ENCODE results near the gene SPCS1.
"Not testable (repeated sequence)": the region's sequence is repeated elsewhere in the genome, so short reads cannot be mapped to it uniquely, and the experiment has no call there.

Gene SPCS1

DNA sequence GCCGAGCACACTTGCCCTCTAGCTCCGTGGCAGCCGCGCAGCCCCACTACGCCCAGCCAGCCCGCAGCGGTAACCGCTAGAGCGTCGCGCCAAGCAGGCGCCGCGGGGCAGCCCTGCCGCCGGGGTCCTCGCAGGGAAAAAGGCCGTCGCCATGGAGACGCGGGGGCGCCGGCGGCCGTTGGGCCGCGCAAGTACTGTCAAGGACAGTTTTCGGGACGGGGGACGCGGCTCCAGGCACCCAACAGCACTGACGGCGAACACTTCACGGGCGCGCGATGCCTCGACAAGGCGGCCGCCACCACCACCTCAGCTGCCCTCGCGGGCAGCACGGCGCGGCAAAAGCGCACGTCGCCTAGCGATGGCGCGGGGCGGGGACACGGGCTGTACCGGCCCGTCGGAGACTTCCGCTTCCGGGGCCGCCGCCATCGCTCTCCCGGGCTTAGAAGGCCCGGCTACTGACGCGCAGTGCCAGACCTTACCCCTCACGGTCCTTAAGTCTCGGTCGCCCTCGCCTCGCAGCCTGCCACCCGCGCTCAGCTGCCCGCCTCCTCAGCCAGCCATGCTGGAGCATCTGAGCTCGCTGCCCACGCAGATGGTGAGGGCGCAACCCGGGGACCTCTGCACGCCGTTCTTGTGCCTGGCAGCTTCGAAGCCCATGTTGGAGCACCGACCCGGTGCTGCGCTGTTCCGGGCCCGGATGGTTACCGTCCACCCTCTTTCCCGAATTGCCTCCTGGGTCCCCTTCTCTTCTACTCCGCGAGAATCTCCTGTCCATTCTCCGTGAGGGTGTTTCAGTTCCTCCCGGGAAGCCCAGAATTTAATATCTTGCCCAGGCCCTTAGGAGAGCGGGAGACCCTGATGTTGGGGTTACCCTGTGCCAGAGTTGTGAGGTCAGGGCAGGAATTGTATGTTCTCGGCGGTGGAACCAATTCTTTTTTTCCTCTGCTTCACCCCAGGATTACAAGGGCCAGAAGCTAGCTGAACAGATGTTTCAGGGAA is at the start of gene SPCS1, which contains the start of gene GLT8D1:
Gene SPCS1 (plus strand): TSS at position 419 of the 999 bp plus-strand sequence. CDS start 141 bp downstream, at position 560.
Gene GLT8D1 (minus strand): TSS at position 104 of the 999 bp plus-strand sequence. CDS start 5,331 bp downstream, outside the sequence.
- DNase-seq, result peak; percentile 40 to 74

DNA sequence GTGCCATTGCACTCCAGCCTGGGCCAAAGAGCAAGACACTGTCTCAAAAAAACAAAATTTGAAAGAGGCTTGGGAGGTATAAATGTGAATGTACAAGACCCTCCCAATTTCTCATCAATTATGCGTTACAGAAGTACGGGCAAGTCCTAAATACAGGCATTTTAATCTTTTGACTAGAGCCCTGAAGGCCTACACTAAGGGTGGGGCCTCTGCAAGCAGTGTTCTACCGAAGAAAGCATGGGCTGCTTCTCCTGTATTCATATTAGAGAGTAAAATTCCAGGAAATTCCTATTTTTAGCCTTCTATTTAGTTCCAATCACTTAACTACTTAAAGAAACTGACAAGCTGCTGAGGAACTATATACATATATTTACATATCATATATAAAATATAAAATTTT is 45.9 kb upstream of the SPCS1 start:
- DNase-seq, result no peak

- no peak for DNase-seq
These were observed 42.8 kb upstream of the SPCS1 start for GRCh38 chr3:52663098-52663497.

DNA sequence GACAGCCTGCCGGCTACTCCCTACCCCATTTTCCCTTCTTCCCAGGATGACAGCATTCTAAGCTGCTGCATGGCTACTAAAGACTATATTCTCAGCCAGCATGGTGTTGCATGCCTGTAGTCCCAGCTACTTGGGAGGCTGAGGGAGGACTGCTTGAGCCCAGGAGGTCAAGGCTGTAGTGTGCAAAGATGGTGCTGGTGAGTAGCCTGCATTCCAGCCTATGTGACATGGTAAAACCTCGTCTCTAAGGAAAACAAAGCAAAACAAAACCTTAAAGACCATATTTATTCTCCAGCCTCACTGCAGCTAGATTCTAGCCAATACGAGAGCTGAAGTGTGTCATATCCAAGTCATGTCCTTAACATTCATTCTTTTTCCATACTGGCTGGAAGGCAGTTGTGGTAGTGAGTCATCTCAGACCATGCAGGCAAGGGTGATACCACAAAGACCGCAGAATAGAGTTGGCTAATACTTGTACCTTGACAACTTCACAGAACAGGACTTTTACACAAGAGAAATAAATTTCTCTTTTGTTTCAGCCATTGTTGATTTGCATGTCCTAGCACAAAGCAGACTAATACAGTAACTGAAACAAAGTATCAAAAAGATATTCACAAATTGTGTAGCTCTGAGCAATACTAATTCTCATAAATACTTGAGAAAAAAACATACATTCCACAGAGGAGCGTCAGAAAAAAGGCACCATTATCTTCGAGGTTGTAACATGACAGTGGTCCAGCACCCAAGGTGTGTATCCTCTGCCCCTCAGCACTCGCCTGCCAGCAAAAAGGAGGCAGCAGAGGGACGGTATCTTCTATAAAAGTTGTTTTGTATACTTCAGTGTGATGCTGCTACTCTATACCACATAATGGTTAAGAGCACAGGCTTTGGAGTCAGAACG is 35.0 kb upstream of the SPCS1 start:
- DNase-seq, result no peak

- no peak for DNase-seq
These were observed 34.2 kb upstream of the SPCS1 start for GRCh38 chr3:52671676-52672075.

- not testable (repeated sequence) for DNase-seq
These were observed 29.7 kb upstream of the SPCS1 start for GRCh38 chr3:52676201-52676600.

GRCh38 chr3:52678265-52679198 is 27.4 kb upstream of the SPCS1 start:
- no peak for DNase-seq

GRCh38 chr3:52679199-52679538 is 26.7 kb upstream of the SPCS1 start:
- DNase-seq, result no peak

DNA sequence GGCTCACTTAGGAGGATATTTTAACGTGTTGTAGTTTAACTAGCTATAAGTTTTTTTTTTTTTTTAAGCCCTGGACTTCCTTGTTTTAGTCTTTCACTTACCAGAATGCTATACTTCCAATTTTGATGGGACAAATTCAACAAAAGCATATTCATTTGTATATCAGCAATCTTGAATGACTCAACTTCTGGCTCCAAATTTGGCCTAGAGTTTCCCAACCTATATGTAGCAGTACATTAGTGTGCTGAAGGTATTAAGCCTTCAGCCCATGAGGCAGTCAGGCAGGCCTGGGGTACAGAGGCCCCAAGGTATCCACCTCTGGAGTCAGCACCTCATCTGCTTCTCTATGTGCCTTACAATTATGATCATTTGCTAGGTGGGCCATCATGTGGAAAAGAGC is 26.1 kb upstream of the SPCS1 start:
- no peak for DNase-seq

DNA sequence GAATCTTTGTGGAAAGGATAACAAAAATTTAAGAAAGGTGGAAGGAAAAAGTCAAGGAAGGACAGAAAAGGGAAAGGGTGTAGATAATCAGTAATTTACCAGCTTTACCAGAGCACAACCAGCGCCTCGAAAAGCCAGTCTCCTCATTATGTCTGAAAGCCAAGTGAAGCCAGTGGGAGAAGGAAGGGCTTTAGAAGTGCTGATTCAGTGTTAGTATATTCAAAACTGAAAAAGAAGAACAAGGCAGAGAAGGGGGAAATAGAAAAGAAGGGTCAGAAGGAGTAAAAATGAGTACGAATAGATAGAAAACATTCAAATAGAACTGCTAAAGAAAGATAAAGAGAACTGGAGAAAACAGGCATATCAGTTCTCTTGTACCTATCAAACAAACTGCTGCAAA is 24.3 kb upstream of the SPCS1 start:
- no peak for DNase-seq

GRCh38 chr3:52682016-52682415 is 23.9 kb upstream of the SPCS1 start:
- DNase-seq, result peak in 1 of 2 experiments; percentile 22

DNA sequence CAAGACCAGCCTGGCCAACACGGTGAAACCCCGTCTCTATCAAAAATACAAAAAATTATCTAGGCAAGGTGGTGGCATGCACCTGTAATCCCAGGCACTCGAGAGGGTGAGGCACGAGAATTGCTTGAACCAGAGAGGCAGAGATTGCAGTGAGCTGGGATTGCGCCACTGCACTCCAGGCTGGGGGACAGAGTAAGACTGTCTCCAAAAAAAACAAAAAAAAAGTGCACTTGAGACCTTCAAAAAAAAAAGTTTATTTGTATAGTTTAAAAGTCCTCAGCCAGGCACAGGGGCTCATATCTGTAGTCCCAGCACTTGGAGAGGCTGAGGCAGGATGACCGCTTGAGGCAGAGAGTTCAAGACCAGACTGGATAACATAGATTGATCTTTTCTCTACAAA is 22.3 kb upstream of the SPCS1 start:
- DNase-seq, result no peak

DNA sequence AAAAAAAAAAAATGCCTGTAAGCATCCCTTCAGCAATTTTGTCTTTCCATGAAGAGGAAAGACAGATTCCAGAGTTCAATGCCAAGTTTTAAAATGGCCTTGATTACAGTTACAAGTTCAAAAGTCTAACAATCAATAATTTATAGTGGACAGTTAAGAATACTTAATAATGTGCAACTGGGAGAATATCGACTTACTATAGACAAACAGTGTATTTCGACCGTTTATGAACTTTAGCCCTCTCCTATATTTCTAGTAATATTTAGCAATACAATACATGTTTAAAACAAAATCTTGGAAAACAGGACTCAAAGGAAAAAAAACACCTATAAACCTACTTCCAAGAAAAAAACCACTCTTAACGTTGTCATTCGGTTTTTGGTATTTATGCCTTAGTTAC is 21.7 kb upstream of the SPCS1 start:
- no peak for DNase-seq

DNA sequence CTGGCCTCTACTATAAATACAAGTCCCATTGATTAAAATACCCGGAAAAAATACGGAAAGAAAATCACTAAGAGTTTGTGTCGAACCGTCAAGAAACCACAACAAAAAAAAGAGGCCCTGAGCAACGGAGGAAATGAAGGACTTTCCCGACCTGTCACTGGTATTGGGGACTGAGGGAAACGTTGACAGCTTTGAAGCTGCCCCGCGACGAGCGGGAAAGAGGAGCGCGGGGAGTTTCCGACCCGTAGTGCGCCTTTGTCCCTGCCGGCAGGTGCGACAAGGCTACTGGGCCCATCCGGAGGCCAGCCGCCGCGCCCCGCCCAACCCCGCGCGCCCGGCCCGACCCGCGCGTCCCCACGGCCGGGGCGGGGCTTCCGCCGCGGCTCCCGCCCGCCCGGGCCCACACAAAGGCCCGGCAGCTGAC is 20.6 kb upstream of the SPCS1 start:
- DNase-seq, result peak; percentile 16 to 77

DNA sequence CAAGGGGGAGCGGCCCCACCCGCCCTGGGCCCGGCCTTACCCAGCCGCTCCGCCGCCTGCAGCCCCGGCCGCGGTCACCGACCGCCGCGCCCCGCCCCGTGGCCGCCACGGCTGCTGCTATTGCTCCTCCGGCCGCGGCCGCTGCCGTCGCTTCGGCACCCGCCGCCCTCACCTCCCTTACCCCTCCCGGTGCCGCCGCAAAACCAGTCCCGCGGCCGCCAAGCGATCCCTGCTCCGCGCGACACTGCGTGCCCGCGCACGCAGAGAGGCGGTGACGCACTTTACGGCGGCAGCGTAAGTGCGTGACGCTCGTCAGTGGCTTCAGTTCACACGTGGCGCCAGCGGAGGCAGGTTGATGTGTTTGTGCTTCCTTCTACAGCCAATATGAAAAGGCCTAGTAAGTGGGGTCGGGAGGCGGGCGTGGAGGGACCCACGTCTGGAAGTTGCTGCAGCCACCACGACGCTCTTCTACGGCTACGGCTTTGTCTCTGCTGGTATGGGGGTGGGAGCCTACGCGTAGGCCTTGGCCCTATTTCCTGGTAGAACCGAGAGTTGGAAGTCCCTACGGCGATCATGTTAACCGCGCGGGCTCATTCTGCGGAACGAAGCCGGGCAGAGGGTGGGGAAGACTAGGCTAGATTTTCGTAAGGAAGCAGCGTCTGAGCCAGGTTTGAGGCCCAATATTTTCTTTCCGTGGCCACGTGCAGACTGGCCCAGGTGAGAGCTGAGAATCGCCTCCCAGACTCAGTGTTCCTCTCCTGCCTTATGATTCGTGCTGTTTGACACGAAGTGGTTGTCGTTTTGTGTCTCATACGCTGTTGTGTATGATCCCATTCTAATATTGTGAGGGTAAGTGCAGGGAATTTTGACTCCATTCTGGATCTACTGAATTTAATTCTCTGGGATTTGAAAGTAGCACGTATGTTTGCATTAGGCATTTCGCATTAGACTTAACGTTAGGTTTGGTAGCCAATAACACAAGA is 19.9 kb upstream of the SPCS1 start, which contains the start of the genes GNL3 and PBRM1:
Gene GNL3 (plus strand): TSS at position 324 of the 983 bp plus-strand sequence. CDS start 61 bp downstream, at position 385.
Gene PBRM1 (minus strand): TSS at position 205 of the 983 bp plus-strand sequence.
- DNase-seq, result peak; percentile 68 to 92

- no peak for DNase-seq
These were observed 17.6 kb upstream of the SPCS1 start for GRCh38 chr3:52688266-52688665.

- no peak for DNase-seq
These were observed 16.8 kb upstream of the SPCS1 start for GRCh38 chr3:52689151-52689550.

GRCh38 chr3:52690560-52690959 is 15.3 kb upstream of the SPCS1 start:
- DNase-seq, result no peak

GRCh38 chr3:52693071-52693470 is 12.8 kb upstream of the SPCS1 start:
- DNase-seq, result no peak

DNA sequence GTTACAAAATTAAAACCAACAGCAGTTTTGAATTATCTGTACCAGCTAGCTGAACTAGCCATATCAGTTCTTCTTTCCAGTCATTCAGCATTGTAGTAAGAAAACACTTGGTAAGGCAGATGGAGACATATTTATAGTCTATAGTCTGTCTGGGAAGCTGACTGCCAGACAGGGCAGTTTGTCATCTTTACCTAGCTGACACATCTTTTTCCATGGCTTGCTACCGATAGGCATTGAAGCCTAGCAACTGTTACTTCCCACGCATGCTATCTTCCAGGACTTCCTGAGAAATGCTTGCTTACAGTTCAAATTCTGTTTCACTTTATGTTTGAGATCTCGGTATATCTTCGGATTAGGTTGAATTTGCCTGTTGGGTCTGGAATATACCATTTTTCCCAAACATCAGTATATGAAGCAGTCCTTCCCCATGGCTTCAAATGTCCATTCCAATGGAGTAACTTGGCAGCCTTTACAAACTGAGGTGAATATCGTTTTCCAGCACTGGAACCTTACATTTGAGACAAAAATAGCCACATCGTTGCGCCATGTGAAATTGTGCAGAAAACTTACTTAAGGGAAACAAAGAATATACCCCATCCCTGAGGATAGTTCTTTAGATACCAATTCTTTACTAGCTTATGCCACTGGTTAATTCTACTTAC is 11.2 kb upstream of the SPCS1 start:
- DNase-seq, result no peak
